NCI-H2171 treated with DMSO at 0.1 percent for 48 hours (cell line): ENCODE measurements around the gene PDGFD.

ENCODE experiments used
- DNase-seq: peaks from one replicate; lab custom pipeline; 2025; lab: John Stamatoyannopoulos, UW

Gene PDGFD

DNA sequence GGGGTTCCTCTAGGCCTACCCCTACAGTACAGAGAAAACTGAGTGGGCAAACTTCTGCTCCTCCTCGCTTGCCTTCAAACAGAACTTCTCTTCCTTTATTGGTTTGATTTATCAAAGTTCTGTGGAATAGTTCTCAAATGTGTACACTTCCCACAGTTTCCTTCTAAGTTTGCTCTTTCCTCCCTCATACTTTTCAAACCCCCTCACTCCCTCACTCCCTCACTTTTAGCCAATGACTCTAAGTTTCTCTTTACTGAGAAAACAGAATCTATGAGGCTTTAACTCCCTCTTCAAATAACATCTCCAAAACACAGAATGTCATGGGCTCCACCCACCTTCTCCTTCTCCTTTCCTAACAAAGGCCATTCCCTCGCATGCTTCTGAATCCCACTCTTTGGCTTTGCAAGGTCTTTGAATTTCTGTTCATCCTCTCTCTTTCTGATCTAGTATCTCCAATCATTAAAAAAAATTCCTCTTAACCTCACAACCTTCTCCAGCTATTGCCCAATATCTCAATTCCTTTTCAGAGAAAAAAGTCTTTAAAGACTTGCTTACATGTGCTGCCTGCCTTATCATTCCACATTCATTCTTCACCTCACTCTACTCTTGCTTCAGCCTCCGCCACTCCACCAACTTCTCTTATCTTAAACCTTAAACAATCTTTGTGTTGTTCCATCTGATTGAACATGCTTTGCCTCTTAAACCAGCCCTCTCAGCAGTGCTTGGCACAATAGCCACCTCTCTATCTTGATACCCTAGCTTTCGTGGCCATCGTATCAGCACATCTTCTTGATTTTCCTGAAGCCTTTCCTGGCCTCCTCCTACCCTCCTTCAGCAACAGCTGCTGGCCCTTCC lies 70.3 kb downstream of the PDGFD start:
- no peak for DNase-seq

GRCh38 chr11:104092744-104093143 lies 71.2 kb downstream of the PDGFD start:
- no peak for DNase-seq

DNA sequence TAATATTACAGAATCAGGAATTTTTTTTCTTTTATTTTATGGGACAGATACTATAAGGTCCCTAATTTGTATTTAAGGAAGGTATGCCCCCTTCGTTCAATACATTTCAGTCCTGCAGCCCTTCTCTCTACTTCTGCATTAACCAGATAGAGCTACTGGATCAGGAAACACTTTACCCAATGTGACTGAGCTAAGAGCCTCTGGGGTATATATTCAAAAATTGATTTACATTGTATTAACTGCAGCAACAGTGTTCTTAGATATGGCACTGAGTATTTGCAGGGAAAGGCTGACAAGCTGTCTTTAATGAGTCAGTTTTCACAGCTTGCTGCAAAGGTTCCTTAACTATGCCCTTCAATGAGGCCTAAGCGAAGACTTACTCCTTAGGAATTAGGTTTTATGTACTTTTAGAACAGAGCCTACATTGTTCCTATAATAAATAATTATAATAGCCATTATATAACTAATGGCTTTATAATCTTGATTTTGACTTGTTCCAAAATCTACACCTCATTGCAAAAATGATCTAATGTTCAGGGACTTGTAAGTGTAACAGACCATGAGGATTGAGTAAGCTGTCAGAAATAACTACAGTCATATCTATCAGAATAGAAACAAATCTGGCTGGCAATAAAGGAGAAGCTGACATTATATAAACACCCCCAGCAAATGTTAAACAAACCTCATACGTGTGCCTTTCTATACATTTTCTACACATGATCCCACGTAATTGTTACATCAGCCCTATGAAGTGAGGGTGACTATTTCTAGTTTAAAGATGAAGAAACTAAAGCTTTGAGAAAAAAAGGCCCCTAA lies 72.5 kb downstream of the PDGFD start:
- no peak for DNase-seq

GRCh38 chr11:104090767-104091166 lies 73.2 kb downstream of the PDGFD start:
- DNase-seq, result no peak

- DNase-seq, result no peak
These were observed 74.5 kb downstream of the PDGFD start for GRCh38 chr11:104089481-104089880.

DNA sequence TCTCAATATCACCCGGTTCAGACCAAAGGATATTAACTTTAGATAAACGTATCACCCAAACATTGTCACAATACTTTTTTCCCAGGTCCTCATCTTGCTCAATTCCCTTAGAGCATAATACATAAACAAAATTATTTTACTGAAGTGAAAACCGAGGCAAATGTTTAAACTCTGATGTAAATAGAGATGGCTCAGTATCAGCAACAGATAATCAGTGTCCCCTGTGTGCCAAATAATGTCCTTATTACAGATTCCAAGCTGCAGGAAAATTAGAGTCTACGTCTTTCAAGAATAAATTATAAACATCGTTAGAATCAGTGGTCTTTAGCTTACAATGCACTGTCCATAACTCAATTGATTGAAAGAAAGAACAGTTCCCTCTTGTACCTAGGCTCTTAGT lies 77.3 kb downstream of the PDGFD start:
- no peak for DNase-seq

DNA sequence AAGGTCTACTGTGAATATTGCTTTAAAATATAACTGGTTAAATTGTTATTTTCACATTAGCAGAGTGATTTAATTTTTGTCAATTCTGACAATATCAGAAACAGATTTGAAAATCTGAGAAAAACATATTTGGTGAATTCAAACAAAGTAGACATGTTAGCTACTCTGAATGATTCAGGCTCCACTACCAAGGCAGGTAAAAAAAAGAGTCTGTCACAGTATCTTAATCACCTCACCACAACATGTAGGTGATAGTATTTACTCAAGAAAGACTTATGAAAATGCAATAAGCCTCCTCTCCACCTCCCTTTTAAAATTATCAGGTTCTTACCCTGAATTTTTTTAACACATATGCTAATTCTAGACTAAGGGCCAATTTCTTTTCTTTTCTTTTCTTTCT lies 85.0 kb downstream of the PDGFD start:
- DNase-seq, result no peak

- DNase-seq, result no peak
These were observed 85.7 kb downstream of the PDGFD start for GRCh38 chr11:104078245-104078644.

DNA sequence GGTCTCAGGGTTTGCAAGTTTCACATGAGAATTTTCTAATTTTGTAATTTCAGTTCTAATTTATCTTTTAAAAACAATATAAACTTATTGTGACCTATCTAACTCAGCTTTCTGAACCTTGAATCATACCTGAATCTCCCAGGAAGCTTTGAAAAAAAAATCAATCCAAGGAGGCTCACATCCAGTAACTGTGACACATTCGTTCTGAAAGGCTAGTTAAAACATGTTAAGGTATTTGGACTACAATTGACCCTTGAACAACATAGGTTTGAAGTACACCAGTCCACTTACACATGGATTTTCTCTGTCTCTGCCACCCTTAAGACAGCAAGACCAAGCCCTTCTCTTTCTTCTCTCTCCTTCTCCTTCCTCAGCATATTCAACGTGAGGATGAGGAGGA lies 87.5 kb downstream of the PDGFD start:
- DNase-seq, result no peak

DNA sequence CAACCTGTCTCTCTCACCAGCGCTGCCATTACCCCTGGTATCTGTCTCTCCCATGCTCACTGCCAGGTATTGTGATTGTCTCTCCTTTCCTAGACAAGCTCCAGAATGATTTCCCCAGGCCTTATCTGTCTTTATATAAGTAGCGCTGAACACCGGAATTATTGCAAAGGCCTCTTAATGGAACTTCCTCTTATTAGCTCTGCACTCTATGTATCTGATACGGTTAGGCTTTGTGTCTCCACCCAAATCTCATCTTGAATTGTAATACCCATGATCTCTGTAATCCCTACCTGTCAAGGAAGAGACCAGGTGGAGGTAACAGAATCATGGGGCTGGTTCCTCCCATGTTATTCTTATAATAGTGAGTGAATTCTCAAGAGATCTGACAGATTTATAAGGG lies 88.2 kb downstream of the PDGFD start:
- DNase-seq, result no peak

- no peak for DNase-seq
These were observed 88.9 kb downstream of the PDGFD start for GRCh38 chr11:104075091-104075490.

GRCh38 chr11:104073950-104074705 lies 89.8 kb downstream of the PDGFD start:
- DNase-seq, result no peak

DNA sequence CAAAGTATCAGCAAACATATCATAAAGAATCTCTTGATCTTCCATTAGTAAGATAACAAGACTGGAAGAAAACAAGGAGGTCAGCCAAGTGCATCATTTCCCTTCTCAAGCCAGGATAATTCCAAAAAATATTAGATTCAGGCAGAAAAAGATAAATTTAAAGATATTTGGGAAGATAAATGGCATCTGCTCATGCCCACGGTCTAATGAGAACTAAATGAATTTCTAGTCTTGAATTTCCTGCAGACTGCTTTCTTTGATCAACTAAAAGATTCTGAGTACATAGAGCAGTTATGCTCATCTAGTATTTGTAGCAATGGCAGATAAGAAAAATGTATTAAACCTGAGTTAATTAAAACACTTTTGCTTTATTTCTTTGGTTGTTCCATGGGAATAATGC lies 96.4 kb downstream of the PDGFD start:
- no peak for DNase-seq

DNA sequence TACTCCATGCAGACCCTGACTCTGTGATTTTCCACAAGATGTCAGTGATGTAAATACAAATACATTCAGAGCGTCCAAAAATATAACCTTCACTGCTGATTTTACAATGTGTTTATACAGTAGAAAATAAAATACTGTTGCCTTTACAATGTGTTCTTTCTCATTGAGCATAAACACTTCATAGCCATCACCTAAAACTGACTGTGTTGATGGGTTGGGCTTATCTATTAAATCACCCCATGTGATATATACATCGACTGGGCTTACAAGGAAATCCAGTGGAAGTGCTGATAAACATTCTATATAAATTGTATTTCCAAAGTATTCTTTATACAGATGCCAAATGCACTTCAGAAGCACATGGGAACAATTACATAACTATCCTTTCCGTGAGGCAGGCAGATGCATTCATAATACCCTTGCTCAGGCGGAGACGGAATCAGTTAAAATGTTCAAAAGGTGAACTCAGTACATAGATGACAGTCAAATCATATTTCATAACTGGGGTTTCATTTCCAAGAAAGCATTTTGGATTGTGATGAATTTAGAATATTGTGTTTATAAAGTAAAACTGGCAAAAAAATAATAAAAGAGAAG lies 99.8 kb downstream of the PDGFD start:
- DNase-seq, result no peak

DNA sequence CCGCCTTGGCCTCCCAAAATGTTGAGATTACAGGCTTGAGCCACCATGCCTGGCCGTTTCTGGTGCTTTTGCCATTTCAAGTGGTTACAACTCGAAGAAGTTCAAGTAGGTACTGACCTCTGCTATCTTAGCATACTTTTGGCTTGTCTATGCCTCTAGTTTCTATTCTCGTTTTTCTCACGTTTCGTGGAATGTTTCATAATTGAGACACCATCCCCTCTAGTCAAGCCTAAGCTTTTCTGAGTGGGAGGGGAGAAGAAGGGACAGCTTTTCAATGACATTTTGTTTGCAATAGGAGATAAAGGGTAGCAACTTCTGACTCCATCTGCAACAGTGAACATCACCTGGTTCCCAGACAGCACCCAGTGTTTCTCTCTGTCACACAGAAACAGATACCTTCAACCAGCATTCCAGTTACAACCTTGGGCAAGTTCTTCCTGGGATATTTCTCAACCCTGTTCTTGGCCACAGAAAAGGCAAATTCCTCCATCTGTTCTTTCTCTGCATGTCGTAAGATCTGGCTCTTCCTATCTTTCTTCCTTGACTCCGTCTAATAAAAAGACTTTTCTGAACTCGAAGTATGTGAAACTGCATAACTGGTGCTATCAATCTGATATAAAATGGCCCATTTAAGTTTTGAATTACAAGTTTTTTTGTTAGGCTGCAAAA lies 102.0 kb downstream of the PDGFD start:
- no peak for DNase-seq

DNA sequence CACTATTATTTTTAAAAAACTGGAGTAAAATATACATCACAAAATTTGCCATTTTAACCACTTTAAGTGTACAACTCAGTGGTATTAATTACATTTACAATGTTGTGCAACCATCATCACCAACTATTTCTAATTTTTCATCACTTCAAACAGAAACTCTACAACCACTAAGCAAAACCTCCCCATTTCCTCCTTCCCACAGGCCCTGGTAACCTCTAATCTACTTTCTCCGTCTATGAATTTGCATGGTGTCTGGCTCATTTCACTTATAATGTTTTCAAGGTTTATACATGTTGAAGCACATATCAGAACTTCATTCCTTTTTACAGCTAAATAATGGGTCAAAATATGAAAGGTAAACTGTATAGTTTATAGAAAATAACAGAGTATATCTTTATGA lies 103.1 kb downstream of the PDGFD start:
- DNase-seq, result no peak

GRCh38 chr11:104060004-104060794 lies 103.7 kb downstream of the PDGFD start:
- DNase-seq, result no peak

- no peak for DNase-seq
These were observed 105.3 kb downstream of the PDGFD start for GRCh38 chr11:104058680-104059079.

- DNase-seq, result no peak
These were observed 106.0 kb downstream of the PDGFD start for GRCh38 chr11:104057908-104058307.

GRCh38 chr11:104055596-104055995 lies 108.4 kb downstream of the PDGFD start:
- no peak for DNase-seq
